Osteocyte (in vitro differentiated cells): ENCODE results near the gene PIGT. TPM values are rescaled to one million over a fixed set of nuclear protein-coding genes. Genes with fewer than 3 reads are reported as not detected.

Experiments
- DNase-seq: peaks from one replicate; pipeline ENCODE4 v3.0.0; 2021; ENCODE audit warnings: mixed read lengths; ENCODE audit not compliant: unreplicated experiment; ENCODE audit errors: extremely low spot score
- H3K27ac Mint-ChIP-seq: one replicate; pipeline ENCODE4 v1.8.0; 2021; ENCODE audit warnings: mild to moderate bottlenecking, mixed read lengths; ENCODE audit not compliant: unreplicated experiment
- H3K27me3 Mint-ChIP-seq: one replicate; pipeline ENCODE4 v1.8.0; 2021; ENCODE audit warnings: mixed read lengths; ENCODE audit not compliant: unreplicated experiment
- H3K36me3 Mint-ChIP-seq: one replicate; pipeline ENCODE4 v1.8.0; 2021; ENCODE audit warnings: mixed read lengths; ENCODE audit not compliant: unreplicated experiment
- H3K4me1 Mint-ChIP-seq: one replicate; pipeline ENCODE4 v1.8.0; 2021; ENCODE audit warnings: mixed read lengths; ENCODE audit not compliant: unreplicated experiment
- H3K4me3 Mint-ChIP-seq: one replicate; pipeline ENCODE4 v1.8.0; 2021; ENCODE audit warnings: mild to moderate bottlenecking, moderate library complexity, mixed read lengths; ENCODE audit not compliant: unreplicated experiment
- H3K9me3 Mint-ChIP-seq: one replicate; pipeline ENCODE4 v1.8.0; 2021; ENCODE audit warnings: mixed read lengths; ENCODE audit not compliant: unreplicated experiment
- CTCF ChIP-seq: fragments of 200-600 bp; sonication (generic); IDR thresholded peaks from 2 replicates; pipeline ENCODE4 v1.5.0; 2021; ENCODE audit warnings: antibody characterized with exemption, mild to moderate bottlenecking, moderate library complexity
- total RNA-seq: library from RNA; stranded (reverse); gene quantifications from 2 replicates; pipeline ENCODE4 v1.2.1, GENCODE V29; 2021

The PIGT gene
- total RNA-seq, 1 donor from 2014 or later = 140 TPM

DNA sequence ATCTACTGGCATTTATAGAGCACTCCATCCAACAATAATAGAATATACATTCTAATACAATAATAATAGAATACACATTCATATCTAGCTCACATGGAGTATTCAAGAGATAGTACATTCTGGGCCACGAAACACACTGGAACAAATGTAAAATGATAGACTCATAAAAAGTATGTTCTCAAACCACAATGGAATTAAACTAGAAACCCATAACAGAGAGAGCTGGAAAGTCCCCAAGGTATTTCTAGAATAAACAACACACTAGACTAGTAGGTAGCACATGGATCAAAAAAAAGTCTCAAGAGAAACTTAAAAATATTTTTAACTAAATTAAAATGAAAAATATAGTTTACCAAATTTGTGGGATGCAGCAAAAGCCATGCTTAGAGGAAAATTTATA lies 28.7 kb upstream of the PIGT start:
- Mint-ChIP-seq H3K4me1 (no peaks in the 10 kb centered on the region), H3K9me3 (peaks cover 5% of the 10 kb centered on the region)
- TF ChIP-seq CTCF = no peak

GRCh38 chr20:45390931-45391330 lies 25.0 kb upstream of the PIGT start:
- no peak for TF ChIP-seq CTCF
- H3K27me3 Mint-ChIP-seq = no peaks in the 10 kb centered on the region
- no peak overlapping the region for H3K27ac Mint-ChIP-seq
- no peaks in the 10 kb centered on the region for H3K4me1 Mint-ChIP-seq
- peaks cover 5% of the 10 kb centered on the region for H3K9me3 Mint-ChIP-seq
- DNase-seq = no peak
- no peak overlapping the region for H3K4me3 Mint-ChIP-seq
- H3K36me3 Mint-ChIP-seq = peaks cover 4% of the 10 kb centered on the region

More for the DNA sequence above, 28.7 kb upstream of the PIGT start:
- peaks cover 4% of the 10 kb centered on the region for H3K36me3 Mint-ChIP-seq
- DNase-seq = no peak
- H3K4me3 Mint-ChIP-seq = no peak overlapping the region
- H3K27ac Mint-ChIP-seq = no peak overlapping the region
- no peaks in the 10 kb centered on the region for H3K27me3 Mint-ChIP-seq

DNA sequence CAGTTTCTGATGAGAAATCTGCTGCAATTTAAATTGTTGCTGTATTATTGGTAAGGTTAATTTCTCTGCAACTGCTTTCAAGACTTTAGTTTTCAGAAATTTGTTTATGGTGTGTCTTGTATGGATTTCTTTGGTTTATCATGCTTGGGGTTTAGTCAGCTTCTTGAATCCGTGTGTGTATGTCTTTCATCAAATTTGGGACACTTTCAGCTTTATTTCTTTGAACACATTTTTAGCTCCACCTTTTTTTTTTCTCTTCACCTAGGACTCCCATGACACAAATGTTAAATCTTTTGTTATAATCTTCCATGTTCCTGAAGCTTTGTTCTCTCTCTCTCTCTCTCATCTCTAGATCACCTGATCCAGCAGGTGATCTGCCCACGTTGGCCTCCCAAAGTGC lies 24.4 kb upstream of the PIGT start:
- Mint-ChIP-seq H3K27me3 (no peaks in the 10 kb centered on the region), H3K4me1 (no peaks in the 10 kb centered on the region), H3K9me3 (peaks cover 5% of the 10 kb centered on the region), H3K4me3 (no peak overlapping the region), H3K27ac (no peak overlapping the region), H3K36me3 (peaks cover 4% of the 10 kb centered on the region)
- no peak for DNase-seq
- no peak for TF ChIP-seq CTCF

DNA sequence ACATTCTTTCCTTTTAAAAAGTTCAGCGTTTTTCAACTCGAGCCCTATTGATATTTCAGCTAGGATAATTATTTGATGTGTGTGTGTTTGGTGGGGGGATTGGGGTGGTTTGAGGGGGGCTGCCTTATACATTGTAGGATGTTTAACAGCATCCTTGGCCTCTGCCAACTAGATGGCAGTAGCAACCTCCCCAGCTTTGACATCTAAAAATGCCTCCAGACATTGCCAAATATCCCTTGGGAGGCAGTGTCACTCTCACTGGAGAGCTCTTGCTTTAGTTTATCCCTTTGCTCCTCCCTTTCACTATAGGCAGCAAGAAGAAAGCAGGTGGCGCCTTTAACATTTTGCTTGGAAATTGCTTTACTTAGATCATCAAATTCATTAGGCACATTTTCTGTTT lies 23.2 kb upstream of the PIGT start:
- H3K27ac Mint-ChIP-seq = no peak overlapping the region
- TF ChIP-seq CTCF = no peak
- H3K9me3 Mint-ChIP-seq = no peaks in the 10 kb centered on the region
- no peaks in the 10 kb centered on the region for H3K4me1 Mint-ChIP-seq
- peaks cover 2% of the 10 kb centered on the region for H3K36me3 Mint-ChIP-seq
- DNase-seq = no peak
- H3K27me3 Mint-ChIP-seq = no peaks in the 10 kb centered on the region
- H3K4me3 Mint-ChIP-seq = no peak overlapping the region

GRCh38 chr20:45394221-45395113 lies 21.5 kb upstream of the PIGT start:
- H3K4me1 Mint-ChIP-seq = no peaks in the 10 kb centered on the region
- no peak overlapping the region for H3K4me3 Mint-ChIP-seq
- H3K36me3 Mint-ChIP-seq = peaks cover 5% of the 10 kb centered on the region
- no peaks in the 10 kb centered on the region for H3K27me3 Mint-ChIP-seq
- no peak overlapping the region for H3K27ac Mint-ChIP-seq
- TF ChIP-seq CTCF = no peak
- DNase-seq = peak; percentile 78
- peaks cover 11% of the 10 kb centered on the region for H3K9me3 Mint-ChIP-seq
